Activated T-cell treated with anti-CD3 and anti-CD28 coated beads, Interleukin-2, amount 50 U/mL, for 48 hours (primary cell): Measurements from ENCODE around the gene DBN1.

Experiments
- DNase-seq, 2 experiments: peaks; one replicate each; pipeline ENCODE4 v3.0.0-alpha.2; 2020

DBN1 gene

GRCh38 chr5:177472460-177473442 lies 683 bp downstream of the DBN1 start:
- DNase-seq: peak; percentile 83 to 87

- peak in 1 of 2 experiments; percentile 71 for DNase-seq
Measured at GRCh38 chr5:177471610-177472356, 1.7 kb downstream of the DBN1 start.

DNA sequence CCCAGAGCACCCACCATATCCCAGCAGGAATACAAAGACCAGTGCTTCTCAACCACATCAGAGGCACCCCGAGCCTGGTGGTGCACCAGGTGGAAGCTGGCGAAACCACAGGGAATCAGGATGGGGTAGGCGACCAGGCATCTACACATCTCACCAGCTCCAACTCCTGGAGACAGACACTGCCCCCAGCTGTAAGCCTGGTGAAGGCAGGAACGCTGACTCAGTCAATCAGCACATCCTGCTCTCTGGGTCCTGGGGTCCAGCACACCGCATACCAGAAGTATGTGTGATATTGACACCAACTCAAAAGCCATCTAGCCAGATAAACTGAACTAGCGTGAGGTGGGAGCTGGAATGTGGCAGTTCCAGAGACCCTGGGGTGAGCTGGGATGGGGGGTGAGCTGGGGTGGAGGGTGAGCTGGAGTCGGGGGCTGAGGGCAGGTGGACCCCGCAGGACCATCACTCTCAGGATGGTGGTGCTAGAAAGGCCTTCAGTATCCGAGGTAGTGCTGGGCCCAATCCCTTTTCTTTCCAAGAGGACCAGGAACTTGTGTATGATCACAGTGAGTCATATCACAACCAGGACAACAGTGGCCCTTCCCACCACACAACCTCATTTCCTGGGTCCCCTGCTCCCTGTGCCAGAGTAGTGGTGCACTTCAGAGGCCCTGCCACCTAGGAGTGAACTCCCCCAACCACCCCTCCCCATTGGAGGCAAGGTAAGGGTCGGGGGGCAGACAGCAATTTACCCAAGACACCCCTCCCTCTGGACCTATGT lies 2.5 kb downstream of the DBN1 start:
- DNase-seq: no peak

GRCh38 chr5:177469750-177470525 lies 3.5 kb downstream of the DBN1 start:
- no peak for DNase-seq

- DNase-seq: no peak
Measured at GRCh38 chr5:177468685-177469628, 4.5 kb downstream of the DBN1 start.

- DNase-seq: no peak
Measured at GRCh38 chr5:177468329-177468684, 5.1 kb downstream of the DBN1 start.

GRCh38 chr5:177467436-177467835 lies 6.0 kb downstream of the DBN1 start:
- no peak for DNase-seq

DNA sequence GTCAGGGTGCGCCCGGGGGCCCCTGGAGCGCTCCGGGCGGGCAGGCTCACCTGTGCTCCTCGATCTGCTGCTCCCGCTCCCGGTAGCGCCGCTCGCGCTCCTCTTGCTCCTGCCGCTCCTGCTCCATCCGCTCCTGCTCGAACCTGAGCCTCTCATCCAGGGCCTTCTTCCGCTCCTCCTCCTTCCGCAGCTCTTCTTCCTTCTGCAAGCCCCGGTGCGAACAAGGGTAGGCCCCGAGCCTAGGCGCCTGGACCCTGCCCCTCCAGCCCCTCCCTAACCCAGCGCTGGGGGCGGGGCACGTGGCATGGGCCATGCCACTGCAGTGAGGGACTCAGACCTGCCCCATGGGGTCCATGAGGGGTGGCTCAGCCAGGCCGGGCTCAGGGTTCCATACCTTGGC lies 6.6 kb downstream of the DBN1 start:
- no peak for DNase-seq

DNA sequence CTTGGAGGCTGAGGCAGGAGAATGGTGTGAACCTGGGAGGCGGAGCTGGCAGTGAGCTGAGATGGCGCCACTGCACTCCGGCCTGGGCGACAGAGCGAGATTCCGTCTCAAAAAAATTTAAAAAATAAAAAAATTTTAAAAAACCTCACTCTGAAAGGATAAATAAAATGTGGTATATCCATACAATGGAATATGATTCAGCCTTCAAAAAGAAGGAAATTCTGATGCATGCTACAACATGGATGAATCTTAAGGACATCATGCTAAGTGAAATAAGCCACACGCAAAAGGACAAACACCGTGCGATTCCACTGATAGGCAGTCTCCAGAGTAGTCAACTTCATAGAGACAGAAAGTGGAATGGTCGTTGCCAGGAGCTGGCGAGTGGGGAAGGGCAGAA lies 8.4 kb downstream of the DBN1 start:
- DNase-seq: no peak

- DNase-seq: no peak
Measured at GRCh38 chr5:177462021-177462670, 11.3 kb downstream of the DBN1 start.

DNA sequence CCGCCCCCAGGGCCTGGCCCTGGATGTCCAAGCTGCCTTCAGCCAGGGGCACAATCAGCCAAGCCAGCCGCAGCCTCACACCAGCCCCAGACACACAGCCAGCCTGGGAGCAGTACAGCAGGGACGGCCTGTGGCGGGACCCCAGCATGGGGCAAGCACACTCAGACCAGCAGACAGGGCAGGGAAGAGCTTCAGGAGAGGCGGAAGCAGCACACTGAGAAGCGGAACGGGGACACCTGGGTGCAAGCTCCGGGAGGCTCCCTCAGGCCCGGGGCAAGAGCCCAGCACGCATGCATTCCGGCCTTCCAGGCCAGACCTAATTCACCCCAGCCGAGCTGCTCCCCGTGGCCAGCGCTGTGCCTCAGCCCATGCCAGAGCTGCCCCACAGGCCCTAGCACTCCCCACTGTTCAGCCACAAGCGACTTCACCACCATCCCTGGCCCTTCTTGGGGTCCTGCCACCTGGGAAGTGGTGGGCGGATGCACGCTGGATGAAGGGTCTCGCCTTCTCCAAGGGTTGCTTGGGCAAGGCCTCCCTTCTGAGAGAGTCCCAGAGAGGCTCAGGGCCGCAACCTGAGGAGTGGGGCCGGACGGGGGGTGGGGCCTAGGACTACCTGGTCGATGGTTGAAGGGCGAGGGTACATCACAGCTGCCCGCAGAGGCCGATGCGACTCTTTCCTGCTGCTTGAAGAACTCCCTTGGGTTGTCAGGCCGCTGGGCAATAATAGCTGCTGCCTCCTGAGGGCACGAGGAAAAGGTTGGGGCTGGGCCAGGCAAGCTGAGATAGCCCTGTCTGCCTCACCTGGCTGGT lies 13.4 kb downstream of the DBN1 start:
- no peak for DNase-seq

DNA sequence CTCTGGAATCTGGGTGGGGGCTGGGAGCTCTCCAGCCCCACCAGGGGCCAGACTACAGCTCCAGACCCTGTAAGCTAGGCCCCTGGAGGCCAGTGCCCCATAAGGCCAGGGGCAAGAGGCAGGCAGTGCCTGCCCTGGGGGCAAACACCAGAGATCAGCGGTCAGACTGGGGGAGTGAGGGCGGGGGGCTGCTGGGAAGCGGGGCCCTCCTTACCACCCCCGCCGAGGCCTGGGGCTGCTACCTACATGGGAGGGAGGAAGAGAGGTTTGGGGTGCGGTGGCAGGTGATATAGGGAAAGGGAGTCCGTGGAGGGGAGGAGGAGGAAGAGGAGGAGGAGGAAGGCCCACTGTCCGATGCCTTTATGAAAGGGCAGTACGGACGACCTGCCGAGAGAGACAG lies 14.1 kb downstream of the DBN1 start:
- no peak for DNase-seq

DNA sequence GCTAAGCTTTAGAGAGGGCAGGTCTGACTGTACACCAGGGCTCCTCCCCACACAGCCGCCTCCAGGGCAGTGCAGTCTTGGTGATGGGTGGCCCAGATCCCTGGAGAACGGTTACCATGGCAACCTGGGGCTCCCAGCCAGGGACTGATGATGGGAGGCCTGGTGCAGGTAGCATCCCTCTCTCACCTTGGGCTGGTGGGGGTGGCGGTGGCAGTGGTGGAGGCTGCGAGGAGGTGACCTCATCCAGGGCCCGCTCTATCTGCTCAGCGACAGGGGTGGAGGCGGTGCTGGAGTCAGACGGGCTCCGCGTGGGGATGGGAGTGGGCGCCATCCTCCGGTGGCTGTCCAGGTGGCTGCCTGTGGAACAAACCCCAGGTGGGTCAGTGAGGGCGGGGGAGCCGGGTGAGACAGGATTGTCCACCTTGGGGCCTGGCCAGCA lies 14.5 kb downstream of the DBN1 start:
- DNase-seq: no peak

DNA sequence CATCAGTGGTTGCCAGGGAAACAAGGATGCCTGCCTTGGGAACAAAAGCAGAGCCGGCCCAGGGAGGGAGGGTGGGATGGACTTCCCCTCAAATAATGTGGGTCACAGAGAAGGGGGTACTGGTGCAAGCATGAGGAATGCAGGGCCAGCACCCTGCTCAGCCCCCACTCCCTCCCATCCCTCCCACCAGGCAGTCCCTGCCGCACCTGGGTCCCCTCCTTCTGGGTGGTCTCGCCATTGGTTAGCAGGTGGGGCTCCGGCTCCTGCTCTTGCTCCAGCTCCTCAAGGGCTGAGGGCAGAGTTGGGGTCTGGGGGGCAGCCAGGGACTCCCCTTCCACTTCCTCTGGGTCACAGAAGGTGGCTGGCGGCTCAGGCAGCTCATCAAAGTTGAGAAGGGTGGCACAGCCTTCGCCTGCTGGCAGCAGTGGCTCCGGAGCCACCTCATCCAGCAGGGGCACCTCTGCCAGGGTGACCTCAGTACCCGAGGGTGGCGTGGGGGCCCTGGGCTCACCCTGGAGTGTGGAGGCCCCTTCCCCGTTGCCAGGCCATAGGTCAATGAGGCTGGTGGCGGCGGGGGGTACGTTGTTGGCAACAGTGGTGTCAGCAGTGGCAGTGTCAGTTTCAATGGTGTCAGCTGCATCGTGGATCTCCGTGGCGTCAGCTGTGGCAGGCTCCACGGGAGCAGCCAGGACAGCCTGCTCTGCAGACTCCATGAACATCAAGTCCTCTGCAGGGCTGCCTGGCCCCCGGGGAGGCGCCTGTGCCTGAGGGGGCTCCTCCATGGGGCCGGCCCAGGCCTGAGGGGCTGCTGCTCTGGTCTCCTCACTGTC lies 15.4 kb downstream of the DBN1 start:
- DNase-seq: no peak

GRCh38 chr5:177456976-177457851 lies 16.2 kb downstream of the DBN1 start:
- peak; percentile 75 to 80 for DNase-seq

GRCh38 chr5:177456591-177456964 lies 16.9 kb downstream of the DBN1 start:
- DNase-seq: no peak

DNA sequence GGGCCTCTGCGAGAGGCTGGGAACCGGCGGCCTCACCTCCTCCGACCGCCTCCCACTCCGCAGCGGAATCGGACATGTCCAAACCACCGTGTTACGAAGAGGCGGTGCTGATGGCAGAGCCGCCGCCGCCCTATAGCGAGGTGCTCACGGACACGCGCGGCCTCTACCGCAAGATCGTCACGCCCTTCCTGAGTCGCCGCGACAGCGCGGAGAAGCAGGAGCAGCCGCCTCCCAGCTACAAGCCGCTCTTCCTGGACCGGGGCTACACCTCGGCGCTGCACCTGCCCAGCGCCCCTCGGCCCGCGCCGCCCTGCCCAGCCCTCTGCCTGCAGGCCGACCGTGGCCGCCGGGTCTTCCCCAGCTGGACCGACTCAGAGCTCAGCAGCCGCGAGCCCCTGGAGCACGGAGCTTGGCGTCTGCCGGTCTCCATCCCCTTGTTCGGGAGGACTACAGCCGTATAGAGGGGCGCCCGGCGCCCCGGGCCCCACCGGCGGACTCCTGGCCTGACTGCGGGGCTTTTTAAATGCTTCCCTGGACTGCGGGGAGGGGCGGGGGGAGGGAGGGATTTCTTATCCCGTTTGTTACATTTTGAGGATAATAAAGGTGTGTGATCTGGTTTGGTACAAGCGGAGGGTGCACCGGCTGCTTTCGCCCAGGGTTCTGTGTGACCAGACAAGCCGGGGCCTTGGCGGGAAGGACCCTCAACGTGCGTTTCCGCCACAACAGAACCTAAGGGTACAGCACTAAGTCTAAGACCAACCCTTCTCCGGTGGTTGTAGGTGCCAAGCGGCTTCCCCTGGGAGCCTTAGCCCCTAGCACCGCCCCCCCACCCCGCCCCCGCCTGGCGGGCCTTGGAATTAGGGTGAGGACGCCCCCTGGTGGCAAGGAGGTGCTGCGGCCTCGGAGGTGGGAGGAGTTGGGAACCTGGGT lies 17.5 kb downstream of the DBN1 start:
- DNase-seq: peak; percentile 98 to 99
